Mucosa of descending colon (tissue), 3 donors: ENCODE measurements around the gene ATP8A2. TPM values are rescaled to one million over a fixed set of nuclear protein-coding genes. Genes with fewer than 3 reads are reported as not detected.

ENCODE experiments used
- ATAC-seq: fragments of 200-7000 bp; cut with Tn5 transposase; one replicate; pipeline ENCODE4 v1.9.1; 2020; ENCODE audit warnings: mild to moderate bottlenecking, moderate library complexity
- DNase-seq, 3 donors: peaks; one replicate each; pipeline ENCODE4 v3.0.0-alpha.2; 2020
- H3K36me3 ChIP-seq: fragments of 200-600 bp; one replicate; pipeline ENCODE4 v1.8.0; 2021; ENCODE audit warnings: low read depth, mild to moderate bottlenecking
- H3K4me1 ChIP-seq: fragments of 200-600 bp; one replicate; pipeline ENCODE4 v1.8.0; 2021; ENCODE audit warnings: low read depth, mild to moderate bottlenecking
- H3K4me3 ChIP-seq: fragments of 200-600 bp; one replicate; pipeline ENCODE4 v1.8.0; 2021; ENCODE audit warnings: mild to moderate bottlenecking
- H3K9me3 ChIP-seq: fragments of 200-600 bp; one replicate; pipeline ENCODE4 v1.8.0; 2021; ENCODE audit warnings: mild to moderate bottlenecking
- CTCF ChIP-seq: fragments of 200-600 bp; IDR thresholded peaks from one replicate; pipeline ENCODE4 v1.8.0; 2022; ENCODE audit warnings: antibody characterized with exemption, mild to moderate bottlenecking
- intact Hi-C, 2 donors: fragments of 100-400 bp; cut with DNase I in 1 of 2; cut with micrococcal nuclease in 1 of 2; formaldehyde crosslinking; loops; one replicate each; pipeline versions ENCODE4 v1.11.0 to v1.11.1; 2022; cut with DNase I, micrococcal nuclease
- total RNA-seq, 3 donors: library from RNA; stranded (reverse); fragmentation: NEBNext Ultra II Directional in 2 of 3; extraction: Animal tissue kit (Norgen Biotek cat#: 25700) in 2 of 3; gene quantifications; one replicate each; pipeline versions ENCODE4 v1.2.1 to v1.2.4, GENCODE V29; 2021 to 2023
- donor health status: DM: no; HTN: no; CAD: no; lungs with moderate emphysema.
- donor health status: DM: no; HTN: no; CAD: no.
- donor health status: DM: no; HTN: yes; CAD: no.

Gene ATP8A2
- total RNA-seq, 3 donors from 2014 or later = 0.22 to 3.6 (median 0.41) TPM

- intact Hi-C loops = no loop called here
- Histone ChIP-seq H3K9me3 (no peaks in the 10 kb centered on the region), H3K4me1 (no peaks in the 10 kb centered on the region), H3K4me3 (no peak overlapping the region), H3K36me3 (no peaks in the 10 kb centered on the region)
- TF ChIP-seq CTCF = no peak
- no peak for ATAC-seq
- no peak for DNase-seq
Observed at GRCh38 chr13:25365720-25366235, 6.0 kb upstream of the ATP8A2 start.

GRCh38 chr13:25371158-25371874, 458 bp upstream of the ATP8A2 start:
- DNase-seq (no peak), ATAC-seq (no peak)
- TF ChIP-seq CTCF = no peak
- no peaks in the 10 kb centered on the region for H3K36me3 ChIP-seq
- H3K4me3 ChIP-seq = no peak overlapping the region
- no peaks in the 10 kb centered on the region for H3K9me3 ChIP-seq
- no peaks in the 10 kb centered on the region for H3K4me1 ChIP-seq
- intact Hi-C loops = no loop called here

GRCh38 chr13:25372284-25373081, 709 bp downstream of the ATP8A2 start:
- ATAC-seq (no peak), DNase-seq (no peak)
- no peaks in the 10 kb centered on the region for H3K9me3 ChIP-seq
- intact Hi-C loops = no loop called here
- no peak overlapping the region for H3K4me3 ChIP-seq
- H3K4me1 ChIP-seq = no peaks in the 10 kb centered on the region
- no peaks in the 10 kb centered on the region for H3K36me3 ChIP-seq
- no peak for TF ChIP-seq CTCF

GRCh38 chr13:25375727-25376358, 4.1 kb downstream of the ATP8A2 start:
- no peak overlapping the region for H3K4me3 ChIP-seq
- no peaks in the 10 kb centered on the region for H3K9me3 ChIP-seq
- no peaks in the 10 kb centered on the region for H3K4me1 ChIP-seq
- ATAC-seq = peak; percentile 48
- H3K36me3 ChIP-seq = no peaks in the 10 kb centered on the region
- intact Hi-C loops = no loop called here
- TF ChIP-seq CTCF = peak; percentile 10
- DNase-seq = peak in 1 of 3 donors; percentile 43

- intact Hi-C loops = no loop called here
- Histone ChIP-seq H3K4me1 (no peaks in the 10 kb centered on the region), H3K36me3 (no peaks in the 10 kb centered on the region), H3K9me3 (no peaks in the 10 kb centered on the region), H3K4me3 (no peak overlapping the region)
- DNase-seq = no peak
- TF ChIP-seq CTCF = no peak
- no peak for ATAC-seq
Observed at GRCh38 chr13:25377244-25377962, 5.6 kb downstream of the ATP8A2 start.
